Measurements from ENCODE around the gene RWDD3. TPM values are rescaled to one million over a fixed set of nuclear protein-coding genes. Genes with fewer than 3 reads are reported as not detected.

RWDD3 gene
- total and polyA plus RNA-seq, 2 donors from 2014 or later = 18.0 to 19.7 TPM

DNA sequence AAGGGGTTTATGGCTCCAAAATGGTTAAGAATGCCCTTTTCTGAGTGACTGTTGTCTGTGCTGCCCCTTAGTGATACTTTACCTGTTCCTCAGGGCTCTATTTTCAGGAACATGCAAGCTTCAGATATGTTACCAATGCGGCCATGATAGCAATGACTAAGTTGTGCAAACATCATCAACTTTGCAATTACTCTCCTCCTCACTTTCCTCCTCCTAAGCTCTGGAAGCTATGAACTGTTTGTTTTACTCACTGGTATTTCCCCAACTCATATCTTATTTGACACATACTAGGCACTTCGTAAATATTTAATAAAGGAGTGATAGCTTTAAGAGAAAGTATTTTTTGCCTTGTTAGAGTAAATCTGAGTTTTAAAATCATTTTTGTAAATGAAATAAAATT lies 53.8 kb downstream of the RWDD3 start:
- Histone ChIP-seq H3K27ac (ENCODE audit: low read depth in 2 of 2, low read length in 2 of 2) (no peak overlapping the region), H3K9me3 (ENCODE audit: control insufficient read depth in 2 of 3, insufficient read depth in 1 of 3, low read length in 3 of 3) (no peaks in the 10 kb centered on the region), H3K4me1 (ENCODE audit: control insufficient read depth in 2 of 3, insufficient read depth in 2 of 3, low read depth in 1 of 3, low read length in 3 of 3) (no peaks in the 10 kb centered on the region), H3K9ac (ENCODE audit: low read length in 3 of 3) (no peak overlapping the region), H3K27me3 (ENCODE audit: control insufficient read depth, insufficient read depth, low read length) (no peaks in the 10 kb centered on the region), H3K36me3 (ENCODE audit: control insufficient read depth in 2 of 3, insufficient read depth in 3 of 3, low read length in 3 of 3) (no peaks in the 10 kb centered on the region), H3K4me3 (ENCODE audit: low read length in 3 of 3) (no peak overlapping the region)
- TF ChIP-seq, protein P1, sequence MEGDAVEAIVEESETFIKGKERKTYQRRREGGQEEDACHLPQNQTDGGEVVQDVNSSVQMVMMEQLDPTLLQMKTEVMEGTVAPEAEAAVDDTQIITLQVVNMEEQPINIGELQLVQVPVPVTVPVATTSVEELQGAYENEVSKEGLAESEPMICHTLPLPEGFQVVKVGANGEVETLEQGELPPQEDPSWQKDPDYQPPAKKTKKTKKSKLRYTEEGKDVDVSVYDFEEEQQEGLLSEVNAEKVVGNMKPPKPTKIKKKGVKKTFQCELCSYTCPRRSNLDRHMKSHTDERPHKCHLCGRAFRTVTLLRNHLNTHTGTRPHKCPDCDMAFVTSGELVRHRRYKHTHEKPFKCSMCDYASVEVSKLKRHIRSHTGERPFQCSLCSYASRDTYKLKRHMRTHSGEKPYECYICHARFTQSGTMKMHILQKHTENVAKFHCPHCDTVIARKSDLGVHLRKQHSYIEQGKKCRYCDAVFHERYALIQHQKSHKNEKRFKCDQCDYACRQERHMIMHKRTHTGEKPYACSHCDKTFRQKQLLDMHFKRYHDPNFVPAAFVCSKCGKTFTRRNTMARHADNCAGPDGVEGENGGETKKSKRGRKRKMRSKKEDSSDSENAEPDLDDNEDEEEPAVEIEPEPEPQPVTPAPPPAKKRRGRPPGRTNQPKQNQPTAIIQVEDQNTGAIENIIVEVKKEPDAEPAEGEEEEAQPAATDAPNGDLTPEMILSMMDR (IDR thresholded peaks at IDR 0.05; ENCODE audit: borderline replicate concordance, extremely low read depth, insufficient read depth) = no peak
- FAIRE-seq (no peak), DNase-seq (no peak)
- intact Hi-C loops (cut with DNase I) = no loop called here

Other genes starting within 250 kb of the RWDD3 start
- 8.6 TPM for gene ALG14, start 161.3 kb upstream of the RWDD3 start, total RNA-seq
- 11.3 TPM for gene ALG14, start 161.3 kb upstream of the RWDD3 start, polyA plus RNA-seq (ENCODE audit: insufficient read depth, low read depth, low replicate concordance)
- gene TLCD4, start 116.9 kb upstream of the RWDD3 start, total RNA-seq = 7.1 TPM
- gene TLCD4, start 116.9 kb upstream of the RWDD3 start, polyA plus RNA-seq (ENCODE audit: insufficient read depth, low read depth, low replicate concordance) = 2.4 TPM

All from kidney (tissue), 14 donors.